OCI-LY3 (cell line): ENCODE measurements around the gene RCE1.

Experiments used
- H2AFZ ChIP-seq: fragments of 200-600, 300-600 bp; shearing (Covaris generic); 2 replicates; pipeline ENCODE4 v1.6.0; 2014; ENCODE audit warnings: antibody characterized with exemption, low read depth, low read length
- H3K27ac ChIP-seq: fragments of 200-600, 300-600 bp; sonication (generic); 2 replicates; pipeline ENCODE4 v1.5.1; 2014; ENCODE audit warnings: mild to moderate bottlenecking, low read length, moderate library complexity, mixed read lengths
- H3K27me3 ChIP-seq: fragments of 200-600, 300-600 bp; sonication (generic); 2 replicates; pipeline ENCODE4 v1.6.1; 2014; ENCODE audit warnings: low read depth, low read length, mixed read lengths
- H3K36me3 ChIP-seq: fragments of 200-600, 300-600 bp; sonication (generic); replicated peaks from 2 replicates; pipeline ENCODE3; 2014; ENCODE audit warnings: low read depth, low read length, mixed read lengths
- H3K4me1 ChIP-seq: fragments of 300-600, 200-600 bp; sonication (generic); 2 replicates; pipeline ENCODE4 v1.6.1; 2014; ENCODE audit warnings: low read length, mixed read lengths
- H3K4me2 ChIP-seq: fragments of 200-600, 300-600 bp; sonication (generic); 2 replicates; pipeline ENCODE4 v1.6.1; 2014; ENCODE audit warnings: low read length, mixed read lengths
- H3K4me3 ChIP-seq: fragments of 300-600, 200-600 bp; sonication (generic); 2 replicates; pipeline ENCODE4 v1.5.1; 2014; ENCODE audit warnings: antibody characterized with exemption, mild to moderate bottlenecking, low read length, moderate library complexity
- H3K79me2 ChIP-seq: fragments of 300-600, 200-600 bp; shearing (Covaris generic); 2 replicates; pipeline ENCODE4 v1.6.1; 2014; ENCODE audit warnings: mild to moderate bottlenecking, low read length, mixed read lengths
- H3K9ac ChIP-seq: fragments of 300-600, 200-600 bp; shearing (Covaris generic); 2 replicates; pipeline ENCODE4 v1.6.0; 2014; ENCODE audit warnings: mild to moderate bottlenecking, low read length, moderate library complexity
- H3K9me3 ChIP-seq: fragments of 200-600, 300-600 bp; shearing (Covaris generic); 2 replicates; pipeline ENCODE4 v1.6.1; 2014; ENCODE audit warnings: low read length, mixed read lengths; ENCODE audit not compliant: insufficient read depth
- H4K20me1 ChIP-seq: fragments of 200-600, 300-600 bp; sonication (generic); 2 replicates; pipeline ENCODE4 v1.6.1; 2016; ENCODE audit warnings: low read length, mixed read lengths; ENCODE audit not compliant: insufficient read depth
- EZH2phosphoT487 ChIP-seq: fragments of 200-600 bp; shearing (Covaris generic); IDR thresholded peaks from 2 replicates; pipeline ENCODE4 v1.6.1; 2018; ENCODE audit warnings: antibody characterized with exemption, mixed run types, low read depth
- TF ChIP-seq, protein P1 (sequence below): fragments of 200-600, 300-600 bp; sonication (generic); IDR thresholded peaks from 2 replicates; pipeline ENCODE4 v1.5.1; 2014; ENCODE audit warnings: antibody characterized with exemption, low read length, low read depth

Gene RCE1

GRCh38 chr11:66852466-66853241, 9.4 kb downstream of the RCE1 start:
- Histone ChIP-seq H3K4me1 (peaks cover 19% of the 10 kb centered on the region), H3K9ac (no peak overlapping the region), H3K27me3 (no peaks in the 10 kb centered on the region), H3K4me2 (no peak overlapping the region), H2AFZ (peak overlapping the region; percentile 81; the same call in 1 of the 2 replicates), H3K36me3 (peaks cover 2% of the 10 kb centered on the region), H3K79me2 (peaks cover 4% of the 10 kb centered on the region), H3K27ac (no peak overlapping the region), H4K20me1 (no peaks in the 10 kb centered on the region), H3K4me3 (no peak overlapping the region), H3K9me3 (no peaks in the 10 kb centered on the region)
- TF ChIP-seq, protein P1, sequence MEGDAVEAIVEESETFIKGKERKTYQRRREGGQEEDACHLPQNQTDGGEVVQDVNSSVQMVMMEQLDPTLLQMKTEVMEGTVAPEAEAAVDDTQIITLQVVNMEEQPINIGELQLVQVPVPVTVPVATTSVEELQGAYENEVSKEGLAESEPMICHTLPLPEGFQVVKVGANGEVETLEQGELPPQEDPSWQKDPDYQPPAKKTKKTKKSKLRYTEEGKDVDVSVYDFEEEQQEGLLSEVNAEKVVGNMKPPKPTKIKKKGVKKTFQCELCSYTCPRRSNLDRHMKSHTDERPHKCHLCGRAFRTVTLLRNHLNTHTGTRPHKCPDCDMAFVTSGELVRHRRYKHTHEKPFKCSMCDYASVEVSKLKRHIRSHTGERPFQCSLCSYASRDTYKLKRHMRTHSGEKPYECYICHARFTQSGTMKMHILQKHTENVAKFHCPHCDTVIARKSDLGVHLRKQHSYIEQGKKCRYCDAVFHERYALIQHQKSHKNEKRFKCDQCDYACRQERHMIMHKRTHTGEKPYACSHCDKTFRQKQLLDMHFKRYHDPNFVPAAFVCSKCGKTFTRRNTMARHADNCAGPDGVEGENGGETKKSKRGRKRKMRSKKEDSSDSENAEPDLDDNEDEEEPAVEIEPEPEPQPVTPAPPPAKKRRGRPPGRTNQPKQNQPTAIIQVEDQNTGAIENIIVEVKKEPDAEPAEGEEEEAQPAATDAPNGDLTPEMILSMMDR: no peak
- TF ChIP-seq EZH2phosphoT487: no peak

GRCh38 chr11:66853242-66854229, 10.3 kb downstream of the RCE1 start:
- H3K27ac ChIP-seq: no peak overlapping the region
- no peaks in the 10 kb centered on the region for H4K20me1 ChIP-seq
- H3K4me3 ChIP-seq: no peak overlapping the region
- H3K36me3 ChIP-seq: peaks cover 2% of the 10 kb centered on the region
- no peak overlapping the region for H2AFZ ChIP-seq
- H3K9me3 ChIP-seq: no peaks in the 10 kb centered on the region
- peaks cover 22% of the 10 kb centered on the region for H3K4me1 ChIP-seq
- no peak overlapping the region for H3K4me2 ChIP-seq
- peaks cover 8% of the 10 kb centered on the region for H3K79me2 ChIP-seq
- no peak for TF ChIP-seq EZH2phosphoT487
- TF ChIP-seq, protein P1: no peak
- no peak overlapping the region for H3K9ac ChIP-seq
- H3K27me3 ChIP-seq: no peaks in the 10 kb centered on the region

- TF ChIP-seq, protein P1: no peak
- TF ChIP-seq EZH2phosphoT487: no peak
- Histone ChIP-seq H3K4me2 (no peak overlapping the region), H3K4me1 (peaks cover 22% of the 10 kb centered on the region), H4K20me1 (no peaks in the 10 kb centered on the region), H3K79me2 (peaks cover 8% of the 10 kb centered on the region), H3K9me3 (no peaks in the 10 kb centered on the region), H3K4me3 (no peak overlapping the region), H3K27me3 (no peaks in the 10 kb centered on the region), H3K27ac (no peak overlapping the region), H2AFZ (no peak overlapping the region), H3K36me3 (peaks cover 4% of the 10 kb centered on the region), H3K9ac (no peak overlapping the region)
Measured at GRCh38 chr11:66854231-66854661, 11.0 kb downstream of the RCE1 start.

GRCh38 chr11:66854729-66855211, 11.5 kb downstream of the RCE1 start:
- Histone ChIP-seq H3K79me2 (peaks cover 8% of the 10 kb centered on the region), H2AFZ (no peak overlapping the region), H3K9me3 (no peaks in the 10 kb centered on the region), H3K27me3 (no peaks in the 10 kb centered on the region), H3K9ac (no peak overlapping the region), H3K36me3 (peaks cover 4% of the 10 kb centered on the region), H3K4me1 (peaks cover 22% of the 10 kb centered on the region), H3K4me2 (no peak overlapping the region), H3K27ac (no peak overlapping the region), H4K20me1 (no peaks in the 10 kb centered on the region), H3K4me3 (no peak overlapping the region)
- TF ChIP-seq, protein P1: no peak
- TF ChIP-seq EZH2phosphoT487: no peak
